DMS153 treated with DMSO at 0.1 percent for 48 hours (cell line): Measurements from ENCODE around the gene C5.
"Not testable (repeated sequence)": the region's sequence is repeated elsewhere in the genome, so short reads cannot be mapped to it uniquely, and the experiment has no call there.

ENCODE experiments used
- DNase-seq: peaks from one replicate; lab custom pipeline; 2025; ENCODE audit not compliant: unreplicated experiment; lab: John Stamatoyannopoulos, UW

Gene C5

DNA sequence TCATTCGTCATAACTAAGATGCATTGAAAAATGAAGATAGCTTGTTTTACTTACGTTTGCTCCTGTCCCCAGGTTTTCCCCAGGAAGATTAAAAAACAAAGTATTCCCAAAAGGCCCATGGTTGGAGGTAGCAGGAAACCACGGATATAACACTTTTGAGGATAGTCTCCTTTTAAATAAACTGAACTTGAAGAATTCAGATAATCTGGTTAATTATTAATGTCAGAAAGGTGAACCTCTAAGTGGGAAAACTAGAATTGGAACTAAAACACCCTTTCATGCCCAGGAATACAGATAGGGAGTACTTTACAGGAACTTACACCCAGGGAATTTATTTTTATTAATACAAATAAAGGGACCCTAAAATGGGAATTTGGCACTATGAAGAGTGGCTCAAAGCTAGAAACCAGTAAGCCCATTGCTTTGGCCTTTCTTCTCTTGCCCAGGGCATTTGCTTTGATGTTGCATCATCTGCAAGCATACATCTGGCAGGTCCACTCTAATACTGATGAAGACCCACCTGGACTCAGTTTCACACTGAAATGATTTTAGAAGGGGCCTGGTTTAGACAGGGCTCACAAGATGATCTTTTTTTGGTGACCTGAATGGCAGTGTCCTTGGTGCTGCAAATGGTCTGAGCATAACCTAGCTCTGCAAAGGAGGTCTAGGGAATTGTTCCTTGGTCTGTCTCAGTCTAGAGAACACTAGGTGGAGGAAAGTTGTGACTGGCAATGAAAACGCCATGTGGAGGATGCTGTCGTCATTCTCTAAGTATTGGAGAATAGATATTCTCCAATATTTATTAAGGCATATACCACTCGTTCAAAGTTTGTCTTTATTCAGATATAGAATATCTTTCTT is at the start of gene C5:
TSS of gene C5 (minus strand) at position 148 of the 861 bp plus-strand sequence. CDS start at position 119, 29 bp downstream.
- DNase-seq, result no peak

DNA sequence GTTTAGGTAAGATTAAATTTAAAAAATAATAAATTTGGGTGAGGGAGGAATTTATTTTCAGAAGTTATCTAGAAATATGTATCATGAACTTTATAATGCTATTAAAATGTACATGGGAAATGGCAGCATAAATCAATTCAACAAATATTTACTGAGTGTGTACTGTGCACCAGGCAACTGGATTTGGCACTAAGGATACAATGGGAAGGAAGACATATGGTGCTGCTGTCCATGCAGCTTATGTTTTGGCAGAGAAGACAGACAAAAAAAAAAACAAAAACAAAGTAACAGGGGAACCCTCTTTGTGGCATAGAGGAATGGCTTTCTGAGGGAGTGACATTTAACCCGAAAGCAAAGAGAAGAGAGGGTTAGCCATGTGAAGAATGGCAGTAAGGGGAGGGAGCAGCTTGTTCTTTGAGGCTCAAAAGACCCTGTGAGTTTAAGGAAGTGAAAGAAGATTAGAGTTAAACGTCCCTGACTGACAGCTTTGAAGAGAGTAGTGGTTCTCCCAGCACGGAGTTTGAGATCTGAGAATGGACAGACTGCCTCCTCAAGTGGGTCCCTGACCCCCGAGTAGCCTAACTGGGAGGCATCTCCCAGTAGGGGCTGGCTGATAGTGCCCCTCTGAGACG is 48.6 kb upstream of the C5 start:
- no peak for DNase-seq

GRCh38 chr9:121095057-121095456 is 45.0 kb upstream of the C5 start:
- no peak for DNase-seq

- DNase-seq, result not testable (repeated sequence)
These were observed 40.7 kb upstream of the C5 start for GRCh38 chr9:121090743-121091142.

- no peak for DNase-seq
These were observed 38.5 kb upstream of the C5 start for GRCh38 chr9:121088576-121088975.

DNA sequence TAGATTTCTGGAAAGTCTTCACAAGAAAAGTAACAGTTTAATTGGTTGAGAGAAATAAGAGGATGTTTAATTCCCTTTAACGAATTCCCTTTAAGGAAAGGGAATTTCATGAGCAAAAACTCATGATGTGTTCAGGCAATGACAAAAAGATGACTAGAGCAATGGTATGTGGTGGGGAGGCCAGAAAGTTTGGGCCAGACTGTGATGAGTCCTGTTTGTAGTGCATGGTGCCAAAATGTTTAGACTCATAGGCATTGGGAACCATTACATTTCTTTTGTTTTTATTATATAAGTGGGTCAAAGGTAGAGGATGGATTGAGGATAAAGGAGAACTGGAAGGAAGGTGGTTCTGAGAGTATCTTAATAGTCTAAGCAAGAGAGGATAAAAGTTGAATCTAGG is 35.6 kb upstream of the C5 start:
- no peak for DNase-seq

GRCh38 chr9:121082075-121082474 is 32.0 kb upstream of the C5 start:
- DNase-seq, result no peak

DNA sequence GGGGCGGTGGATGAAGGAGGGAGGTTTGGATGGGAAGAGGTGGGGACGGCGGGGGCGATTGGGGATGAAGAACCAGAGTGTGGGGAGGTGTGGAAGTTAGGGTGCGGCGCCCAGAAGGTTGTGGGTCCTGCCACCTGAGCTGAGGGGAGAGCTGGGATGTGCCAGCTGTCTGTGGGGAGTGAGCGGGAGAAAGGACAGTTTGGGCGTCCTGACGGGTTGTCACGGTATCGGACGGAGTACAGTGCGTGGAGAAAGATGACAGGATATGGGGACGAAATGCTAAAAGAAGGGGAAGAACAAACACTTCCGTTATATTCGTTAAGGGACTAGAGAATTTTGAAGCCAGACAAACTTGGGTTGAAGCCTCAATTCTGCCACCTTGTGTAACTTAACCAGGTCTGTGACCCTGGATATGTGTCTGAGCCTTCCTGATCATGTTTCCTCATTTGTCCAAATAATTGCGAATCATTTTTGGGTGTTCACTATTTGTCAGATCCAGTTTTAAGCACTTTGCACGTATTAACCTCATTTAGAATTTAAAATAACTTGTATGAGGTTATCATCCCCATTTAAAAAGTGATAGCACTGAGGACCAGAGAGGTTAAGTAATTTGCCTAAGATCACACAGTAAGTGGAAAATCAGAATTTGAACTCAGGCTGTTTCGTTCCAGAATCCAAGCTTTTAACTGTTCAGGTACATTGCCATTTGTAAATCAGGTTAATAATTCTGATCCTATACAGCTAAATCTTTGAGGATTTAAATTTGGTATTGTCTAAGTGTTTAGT is 25.4 kb upstream of the C5 start:
- peak; percentile 40 for DNase-seq

DNA sequence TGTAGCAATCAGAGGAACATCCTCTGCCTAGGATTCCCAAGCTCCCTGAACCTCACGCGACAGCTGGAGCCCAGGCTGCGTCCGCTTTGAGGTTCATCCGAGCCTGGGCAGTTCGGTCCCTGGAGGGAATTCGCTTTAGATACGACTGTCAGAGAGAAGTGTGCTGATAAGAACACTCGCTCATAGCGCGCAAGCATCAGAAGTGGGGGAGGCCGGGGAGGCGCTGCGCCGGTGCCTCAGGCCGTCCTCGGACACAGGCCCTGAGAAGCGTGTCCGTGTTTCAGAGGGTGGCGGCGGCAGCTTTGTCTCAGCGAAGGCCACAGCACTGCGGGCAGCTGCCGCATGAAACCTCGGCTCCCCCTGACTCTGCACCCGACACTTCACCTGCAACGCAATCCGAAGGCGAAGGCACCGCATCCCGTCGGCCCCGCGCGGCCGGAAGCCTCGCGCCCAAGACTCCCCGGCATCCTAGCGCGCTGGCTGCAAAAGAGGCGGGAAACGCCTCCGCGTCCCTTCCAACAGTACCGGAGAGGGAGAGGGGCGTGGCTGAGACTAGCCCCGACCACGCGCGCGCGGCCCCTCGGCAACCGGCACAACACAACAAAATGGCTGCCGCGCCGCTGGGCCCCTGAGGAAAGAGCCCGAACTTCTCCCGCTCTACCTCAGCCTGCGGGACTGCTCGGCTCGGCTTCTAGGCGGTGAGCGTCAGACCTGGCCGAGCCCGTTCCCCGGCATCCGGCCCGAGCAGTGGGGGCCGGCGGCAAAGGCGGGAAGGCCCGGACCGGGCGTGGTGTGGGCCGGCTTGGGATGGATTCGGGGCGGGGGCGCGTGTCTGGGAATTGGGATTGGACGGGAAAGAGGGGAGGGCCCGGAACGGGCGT is 24.5 kb upstream of the C5 start, which contains the start of gene CNTRL:
TSS of gene CNTRL (plus strand) at position 586 of the 881 bp plus-strand sequence. CDS start 13,372 bp downstream, outside the sequence.
- peak; percentile 89 for DNase-seq

- DNase-seq, result no peak
These were observed 23.0 kb upstream of the C5 start for GRCh38 chr9:121073038-121073437.

- no peak for DNase-seq
These were observed 21.8 kb upstream of the C5 start for GRCh38 chr9:121071756-121072421.

DNA sequence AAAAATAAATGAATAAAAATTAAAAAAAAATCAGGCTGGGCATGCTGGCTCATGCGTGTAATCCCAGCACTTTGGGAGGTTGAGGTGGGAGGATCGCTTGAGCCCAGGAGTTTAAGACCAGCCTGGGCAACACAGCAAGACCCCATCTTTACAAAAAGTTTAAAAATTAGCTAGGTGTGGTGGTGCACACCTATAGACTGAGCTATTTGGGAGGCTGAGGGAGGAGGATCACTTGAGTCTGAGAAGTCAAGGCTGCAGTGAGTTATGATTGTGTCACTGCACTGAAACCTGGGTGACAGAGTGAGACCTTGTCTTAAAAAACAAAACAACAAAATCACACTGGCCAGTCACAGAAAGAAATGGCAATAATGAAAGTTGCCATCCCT is 21.3 kb upstream of the C5 start:
- no peak for DNase-seq

GRCh38 chr9:121069396-121069795 is 19.3 kb upstream of the C5 start:
- DNase-seq, result no peak

- DNase-seq, result no peak
These were observed 17.6 kb upstream of the C5 start for GRCh38 chr9:121067640-121068039.

GRCh38 chr9:121066850-121067249 is 16.8 kb upstream of the C5 start:
- DNase-seq, result no peak

- DNase-seq, result peak; percentile 59
These were observed 10.0 kb upstream of the C5 start for GRCh38 chr9:121059998-121060636.

DNA sequence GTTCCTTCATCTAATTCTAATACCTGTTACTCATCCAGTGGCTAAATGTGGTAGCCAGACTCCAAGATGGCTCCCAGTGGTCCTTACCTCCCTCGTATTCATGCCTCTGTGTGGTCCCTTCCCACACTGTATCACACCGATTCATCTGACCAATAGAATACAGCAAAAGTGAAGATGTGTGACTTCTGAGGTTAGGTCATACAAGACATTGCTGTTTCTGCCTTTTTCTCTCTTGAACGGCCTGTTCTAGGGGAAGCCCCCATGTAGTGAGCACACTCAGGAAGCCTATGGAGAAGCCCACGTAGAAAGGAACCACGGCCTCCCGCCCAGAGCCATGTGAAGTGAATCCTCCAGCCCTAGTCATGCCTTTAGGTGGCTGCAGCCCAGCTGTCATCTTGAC is 9.4 kb upstream of the C5 start:
- no peak for DNase-seq

- DNase-seq, result no peak
These were observed 7.7 kb upstream of the C5 start for GRCh38 chr9:121057821-121058220.

- no peak for DNase-seq
These were observed 5.6 kb upstream of the C5 start for GRCh38 chr9:121055642-121056143.
